ENCODE results near the gene CAV1.

The CAV1 gene

DNA sequence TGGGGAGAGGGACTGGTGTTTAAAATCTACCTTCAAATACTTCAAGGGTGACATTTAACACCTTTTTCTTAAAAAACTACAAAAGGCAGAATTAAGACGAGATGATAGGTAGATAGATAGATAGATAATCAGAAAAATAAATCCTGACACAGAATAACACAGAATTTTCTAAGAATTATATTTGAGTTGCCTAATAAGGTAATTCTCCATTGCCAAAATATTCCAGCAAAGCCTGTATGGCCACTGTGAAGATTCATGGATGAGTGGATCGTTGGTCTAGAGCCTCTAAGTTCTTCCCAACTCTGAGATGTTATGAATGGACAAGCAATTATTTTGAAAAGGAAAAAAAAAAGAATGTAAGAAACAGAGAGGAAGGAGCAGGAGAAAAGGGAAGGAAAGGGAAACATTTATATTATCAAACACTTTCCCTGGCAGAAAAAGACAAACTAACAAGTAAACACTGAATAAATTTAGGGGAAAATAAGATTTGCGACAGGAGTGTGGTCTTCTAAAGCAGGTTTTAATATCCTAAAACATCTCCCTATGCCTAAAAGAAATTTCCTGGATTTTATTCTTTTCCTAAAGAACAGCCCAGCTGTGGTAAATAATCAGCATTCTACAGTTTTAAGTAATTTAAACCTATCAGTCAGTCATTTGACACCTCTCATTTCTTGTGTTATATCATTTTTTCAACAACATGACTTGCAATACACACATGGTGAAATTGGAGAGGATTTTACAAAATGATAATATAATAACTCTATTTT lies 32.8 kb upstream of the CAV1 start:
- no peak overlapping the region for H3K4me3 ChIP-seq (ENCODE audit: low read depth, low read length)
- in situ Hi-C loops (cut with HindIII; ENCODE audit: low sequenced_read_pairs): no loop called here
- DNase-seq (ENCODE audit: low read depth): no peak
- TF ChIP-seq, protein P1, sequence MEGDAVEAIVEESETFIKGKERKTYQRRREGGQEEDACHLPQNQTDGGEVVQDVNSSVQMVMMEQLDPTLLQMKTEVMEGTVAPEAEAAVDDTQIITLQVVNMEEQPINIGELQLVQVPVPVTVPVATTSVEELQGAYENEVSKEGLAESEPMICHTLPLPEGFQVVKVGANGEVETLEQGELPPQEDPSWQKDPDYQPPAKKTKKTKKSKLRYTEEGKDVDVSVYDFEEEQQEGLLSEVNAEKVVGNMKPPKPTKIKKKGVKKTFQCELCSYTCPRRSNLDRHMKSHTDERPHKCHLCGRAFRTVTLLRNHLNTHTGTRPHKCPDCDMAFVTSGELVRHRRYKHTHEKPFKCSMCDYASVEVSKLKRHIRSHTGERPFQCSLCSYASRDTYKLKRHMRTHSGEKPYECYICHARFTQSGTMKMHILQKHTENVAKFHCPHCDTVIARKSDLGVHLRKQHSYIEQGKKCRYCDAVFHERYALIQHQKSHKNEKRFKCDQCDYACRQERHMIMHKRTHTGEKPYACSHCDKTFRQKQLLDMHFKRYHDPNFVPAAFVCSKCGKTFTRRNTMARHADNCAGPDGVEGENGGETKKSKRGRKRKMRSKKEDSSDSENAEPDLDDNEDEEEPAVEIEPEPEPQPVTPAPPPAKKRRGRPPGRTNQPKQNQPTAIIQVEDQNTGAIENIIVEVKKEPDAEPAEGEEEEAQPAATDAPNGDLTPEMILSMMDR (IDR thresholded peaks at IDR 0.05; ENCODE audit: low read depth, low read length, missing control alignments): no peak

DNA sequence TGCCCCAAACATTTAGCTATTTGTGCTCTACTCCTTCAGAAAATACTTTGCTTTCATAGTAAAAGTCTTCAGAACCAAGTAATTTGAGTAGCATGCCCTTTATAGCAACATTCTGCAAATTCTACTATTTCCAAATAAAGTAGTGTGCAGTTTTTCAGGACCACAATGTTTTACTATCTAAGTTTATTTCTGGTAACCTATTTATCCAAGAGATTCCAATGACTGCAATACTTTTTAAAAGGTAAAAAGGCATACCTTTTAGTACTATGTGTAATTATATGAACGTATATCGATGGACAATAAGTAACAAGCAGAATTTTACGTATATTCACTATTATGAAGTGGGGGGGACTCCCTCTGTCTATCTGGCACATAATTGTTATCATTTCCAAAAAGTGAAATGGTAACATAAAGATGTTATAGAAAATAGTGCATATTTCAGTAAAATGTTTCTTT lies 32.2 kb upstream of the CAV1 start:
- TF ChIP-seq, protein P1 (IDR thresholded peaks at IDR 0.05; ENCODE audit: low read depth, low read length, missing control alignments): no peak
- DNase-seq (ENCODE audit: low read depth): no peak
- in situ Hi-C loops (cut with HindIII; ENCODE audit: low sequenced_read_pairs): no loop called here
- no peak overlapping the region for H3K4me3 ChIP-seq (ENCODE audit: low read depth, low read length)

DNA sequence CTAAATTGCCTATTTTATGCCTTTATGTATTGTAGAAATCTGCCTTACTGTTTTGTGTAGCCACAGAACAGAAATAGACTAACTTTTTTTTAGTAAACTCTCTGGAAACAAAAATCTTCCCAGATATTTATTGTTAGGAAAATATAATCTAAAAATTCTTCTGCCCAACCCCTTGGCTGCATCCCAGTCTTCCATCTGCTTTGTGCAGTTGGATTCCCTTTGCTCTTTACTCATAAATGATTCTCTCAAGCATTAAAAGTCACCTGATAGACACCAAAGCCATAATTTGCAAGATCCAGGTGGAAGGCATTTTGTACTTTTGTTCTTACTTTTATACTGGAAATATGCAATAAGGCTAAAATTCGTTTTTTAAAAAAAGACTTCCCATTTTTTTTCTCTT lies 31.4 kb upstream of the CAV1 start:
- in situ Hi-C loops (cut with HindIII; ENCODE audit: low sequenced_read_pairs): no loop called here
- TF ChIP-seq, protein P1 (IDR thresholded peaks at IDR 0.05; ENCODE audit: low read depth, low read length, missing control alignments): no peak
- H3K4me3 ChIP-seq (ENCODE audit: low read depth, low read length): no peak overlapping the region
- no peak for DNase-seq (ENCODE audit: low read depth)

DNA sequence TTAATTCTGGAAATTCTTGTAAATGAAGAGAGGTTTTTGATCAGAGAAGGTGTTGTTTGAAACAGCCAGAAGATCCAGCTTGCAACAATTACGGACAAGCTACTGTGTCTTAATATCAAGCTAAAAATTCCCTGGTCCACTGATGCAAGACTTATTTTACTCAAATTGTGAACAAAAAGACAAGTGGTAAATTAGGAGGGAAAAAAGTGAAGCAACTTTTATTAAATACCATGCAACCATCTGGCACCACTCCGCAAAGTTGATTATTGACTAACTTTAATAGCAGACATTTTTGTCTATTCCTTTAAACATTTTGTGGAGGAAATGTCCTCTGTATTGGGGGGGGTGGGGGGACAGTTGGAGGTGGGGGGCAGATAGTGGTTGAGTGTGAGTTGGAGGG lies 30.4 kb upstream of the CAV1 start:
- no peak overlapping the region for H3K4me3 ChIP-seq (ENCODE audit: low read depth, low read length)
- no peak for DNase-seq (ENCODE audit: low read depth)
- in situ Hi-C loops (cut with HindIII; ENCODE audit: low sequenced_read_pairs): no loop called here
- TF ChIP-seq, protein P1 (IDR thresholded peaks at IDR 0.05; ENCODE audit: low read depth, low read length, missing control alignments): no peak

DNA sequence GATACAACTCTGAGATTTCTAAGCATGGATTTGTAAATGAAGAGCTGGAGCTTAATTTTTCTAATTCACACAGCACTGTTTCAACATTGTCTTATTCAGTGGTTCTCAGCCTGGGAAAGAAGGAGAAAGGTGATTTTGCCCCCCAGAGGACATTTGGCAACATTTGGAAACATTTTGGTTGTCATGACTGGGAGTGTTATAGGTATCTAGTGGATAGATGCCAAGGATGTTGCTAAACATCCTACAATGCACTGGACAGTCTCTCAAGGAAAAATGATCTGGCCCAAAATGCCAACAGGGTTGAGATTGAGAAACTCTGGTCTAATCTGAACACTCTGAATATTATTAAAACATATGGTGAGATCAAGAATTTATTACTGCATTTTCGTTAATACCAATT lies 29.1 kb upstream of the CAV1 start:
- no peak for DNase-seq (ENCODE audit: low read depth)
- TF ChIP-seq, protein P1 (IDR thresholded peaks at IDR 0.05; ENCODE audit: low read depth, low read length, missing control alignments): no peak
- in situ Hi-C loops (cut with HindIII; ENCODE audit: low sequenced_read_pairs): no loop called here
- H3K4me3 ChIP-seq (ENCODE audit: low read depth, low read length): no peak overlapping the region

DNA sequence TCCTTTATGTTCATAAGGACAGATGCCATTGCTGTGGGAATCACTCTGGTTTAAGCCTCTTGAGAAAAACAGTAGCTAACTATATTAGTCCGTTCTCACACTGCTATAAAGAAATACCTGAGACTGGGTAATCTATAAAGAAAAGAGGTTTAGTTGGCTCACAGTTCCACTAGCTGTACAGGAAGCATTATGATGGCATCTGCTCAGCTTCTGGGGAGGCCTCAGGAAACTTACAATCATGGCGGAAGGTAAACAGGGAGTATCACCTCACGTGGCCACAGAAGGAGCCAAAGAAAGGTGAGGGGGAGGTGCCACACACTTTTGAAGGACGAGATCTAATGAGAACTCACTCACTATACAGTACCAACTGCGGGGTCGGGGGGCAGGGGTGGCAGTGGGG lies 28.2 kb upstream of the CAV1 start:
- no peak for DNase-seq (ENCODE audit: low read depth)
- H3K4me3 ChIP-seq (ENCODE audit: low read depth, low read length): no peak overlapping the region
- TF ChIP-seq, protein P1 (IDR thresholded peaks at IDR 0.05; ENCODE audit: low read depth, low read length, missing control alignments): no peak
- in situ Hi-C loops (cut with HindIII; ENCODE audit: low sequenced_read_pairs): no loop called here
